ENCODE data around the gene CTNNA1.

DNA sequence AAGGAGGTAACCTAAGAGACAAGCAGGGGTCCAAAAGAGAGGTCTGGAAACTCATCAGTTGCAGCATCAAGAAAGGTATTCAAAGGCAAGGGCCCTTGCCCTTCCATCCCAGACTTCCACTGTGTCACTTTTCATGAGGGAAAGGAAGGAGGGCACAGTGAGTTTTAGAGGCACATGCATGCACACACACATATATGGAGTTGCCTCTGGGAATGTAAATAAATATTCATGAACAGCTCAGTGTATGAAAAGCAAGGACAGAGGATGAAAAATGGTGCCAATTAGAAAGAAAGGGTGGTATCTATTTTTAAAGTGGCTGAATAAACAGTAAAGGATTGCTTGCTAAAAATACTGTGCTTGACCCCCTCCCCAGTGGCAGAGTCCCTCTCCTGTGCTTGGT lies 227.2 kb downstream of the CTNNA1 start:
- TF ChIP-seq, protein P1, sequence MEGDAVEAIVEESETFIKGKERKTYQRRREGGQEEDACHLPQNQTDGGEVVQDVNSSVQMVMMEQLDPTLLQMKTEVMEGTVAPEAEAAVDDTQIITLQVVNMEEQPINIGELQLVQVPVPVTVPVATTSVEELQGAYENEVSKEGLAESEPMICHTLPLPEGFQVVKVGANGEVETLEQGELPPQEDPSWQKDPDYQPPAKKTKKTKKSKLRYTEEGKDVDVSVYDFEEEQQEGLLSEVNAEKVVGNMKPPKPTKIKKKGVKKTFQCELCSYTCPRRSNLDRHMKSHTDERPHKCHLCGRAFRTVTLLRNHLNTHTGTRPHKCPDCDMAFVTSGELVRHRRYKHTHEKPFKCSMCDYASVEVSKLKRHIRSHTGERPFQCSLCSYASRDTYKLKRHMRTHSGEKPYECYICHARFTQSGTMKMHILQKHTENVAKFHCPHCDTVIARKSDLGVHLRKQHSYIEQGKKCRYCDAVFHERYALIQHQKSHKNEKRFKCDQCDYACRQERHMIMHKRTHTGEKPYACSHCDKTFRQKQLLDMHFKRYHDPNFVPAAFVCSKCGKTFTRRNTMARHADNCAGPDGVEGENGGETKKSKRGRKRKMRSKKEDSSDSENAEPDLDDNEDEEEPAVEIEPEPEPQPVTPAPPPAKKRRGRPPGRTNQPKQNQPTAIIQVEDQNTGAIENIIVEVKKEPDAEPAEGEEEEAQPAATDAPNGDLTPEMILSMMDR (IDR thresholded peaks at IDR 0.05) = no peak
- no peak for TF ChIP-seq POLR2A (IDR thresholded peaks at IDR 0.05)

Measured in body of pancreas (tissue), 4 donors.